ENCODE results near the gene HOXA13.

Gene HOXA13

DNA sequence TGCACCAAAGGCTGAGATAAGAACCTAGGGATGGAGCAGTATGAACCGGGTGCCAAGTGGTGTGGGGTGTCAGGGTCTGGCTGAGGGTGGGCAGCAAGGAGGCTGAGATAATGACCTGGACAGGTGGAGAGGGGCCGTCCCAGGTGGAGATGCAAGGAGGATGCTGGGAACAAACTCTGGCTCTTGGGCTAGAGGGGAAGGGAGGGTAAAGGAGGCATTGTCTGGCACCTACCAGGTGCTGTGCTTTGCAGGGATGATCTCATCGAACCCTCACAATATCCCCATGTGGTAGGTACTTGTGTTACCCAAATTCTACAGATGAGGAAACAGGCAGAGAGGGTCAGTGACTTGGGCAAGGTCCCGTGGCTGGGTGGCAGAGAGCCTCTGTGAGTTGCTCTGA is 19.9 kb upstream of the HOXA13 start:
- TF ChIP-seq, protein P1, sequence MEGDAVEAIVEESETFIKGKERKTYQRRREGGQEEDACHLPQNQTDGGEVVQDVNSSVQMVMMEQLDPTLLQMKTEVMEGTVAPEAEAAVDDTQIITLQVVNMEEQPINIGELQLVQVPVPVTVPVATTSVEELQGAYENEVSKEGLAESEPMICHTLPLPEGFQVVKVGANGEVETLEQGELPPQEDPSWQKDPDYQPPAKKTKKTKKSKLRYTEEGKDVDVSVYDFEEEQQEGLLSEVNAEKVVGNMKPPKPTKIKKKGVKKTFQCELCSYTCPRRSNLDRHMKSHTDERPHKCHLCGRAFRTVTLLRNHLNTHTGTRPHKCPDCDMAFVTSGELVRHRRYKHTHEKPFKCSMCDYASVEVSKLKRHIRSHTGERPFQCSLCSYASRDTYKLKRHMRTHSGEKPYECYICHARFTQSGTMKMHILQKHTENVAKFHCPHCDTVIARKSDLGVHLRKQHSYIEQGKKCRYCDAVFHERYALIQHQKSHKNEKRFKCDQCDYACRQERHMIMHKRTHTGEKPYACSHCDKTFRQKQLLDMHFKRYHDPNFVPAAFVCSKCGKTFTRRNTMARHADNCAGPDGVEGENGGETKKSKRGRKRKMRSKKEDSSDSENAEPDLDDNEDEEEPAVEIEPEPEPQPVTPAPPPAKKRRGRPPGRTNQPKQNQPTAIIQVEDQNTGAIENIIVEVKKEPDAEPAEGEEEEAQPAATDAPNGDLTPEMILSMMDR (IDR thresholded peaks at IDR 0.05; ENCODE audit: insufficient read depth, low read depth, low read length, missing control alignments): no peak
- no peak for DNase-seq (ENCODE audit: low read depth)
- H3K4me3 ChIP-seq (ENCODE audit: low read length): no peak overlapping the region

DNA sequence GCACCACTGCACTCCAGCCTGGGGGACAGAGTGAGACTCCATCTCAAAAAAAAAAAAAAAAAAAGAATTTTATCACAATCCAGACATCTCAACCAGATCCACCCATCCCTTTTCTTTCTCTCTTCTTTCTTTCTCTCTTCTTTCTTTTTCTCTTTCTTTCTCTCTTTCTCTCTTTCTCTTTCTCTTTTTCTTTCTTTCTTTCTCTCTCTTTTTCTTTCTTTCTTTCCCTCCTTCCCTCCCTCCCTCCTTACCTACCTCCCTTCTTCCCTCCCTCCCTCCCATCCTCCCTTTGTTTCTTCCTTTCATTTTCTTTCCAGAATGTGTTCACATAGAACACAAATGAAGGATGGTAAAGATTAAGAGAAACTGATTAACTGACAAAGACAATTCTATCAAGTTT is 18.1 kb upstream of the HOXA13 start:
- TF ChIP-seq, protein P1 (IDR thresholded peaks at IDR 0.05; ENCODE audit: insufficient read depth, low read depth, low read length, missing control alignments): no peak
- H3K4me3 ChIP-seq (ENCODE audit: low read length): no peak overlapping the region
- no peak for DNase-seq (ENCODE audit: low read depth)

DNA sequence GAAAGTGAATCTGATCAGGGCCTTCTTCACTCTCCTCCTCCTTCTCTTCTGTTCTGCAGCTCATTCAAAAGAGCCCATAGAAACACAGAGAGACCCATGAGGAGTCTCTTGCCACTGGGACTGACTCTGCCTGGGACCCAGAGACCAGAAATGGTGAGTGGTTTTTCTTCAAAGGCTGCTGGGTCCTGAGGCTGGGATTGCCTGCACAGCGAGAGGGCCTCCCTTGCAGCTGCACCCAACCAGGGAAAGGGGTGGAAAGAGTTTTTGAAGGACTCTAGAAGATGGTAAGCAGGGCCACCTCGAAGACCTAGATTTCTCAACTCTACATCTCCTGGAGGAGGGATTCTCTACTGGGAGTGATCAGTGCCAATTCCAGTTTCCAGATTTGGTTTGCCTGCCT is 15.5 kb upstream of the HOXA13 start:
- no peak overlapping the region for H3K4me3 ChIP-seq (ENCODE audit: low read length)
- TF ChIP-seq, protein P1 (IDR thresholded peaks at IDR 0.05; ENCODE audit: insufficient read depth, low read depth, low read length, missing control alignments): no peak
- DNase-seq (ENCODE audit: low read depth): no peak

DNA sequence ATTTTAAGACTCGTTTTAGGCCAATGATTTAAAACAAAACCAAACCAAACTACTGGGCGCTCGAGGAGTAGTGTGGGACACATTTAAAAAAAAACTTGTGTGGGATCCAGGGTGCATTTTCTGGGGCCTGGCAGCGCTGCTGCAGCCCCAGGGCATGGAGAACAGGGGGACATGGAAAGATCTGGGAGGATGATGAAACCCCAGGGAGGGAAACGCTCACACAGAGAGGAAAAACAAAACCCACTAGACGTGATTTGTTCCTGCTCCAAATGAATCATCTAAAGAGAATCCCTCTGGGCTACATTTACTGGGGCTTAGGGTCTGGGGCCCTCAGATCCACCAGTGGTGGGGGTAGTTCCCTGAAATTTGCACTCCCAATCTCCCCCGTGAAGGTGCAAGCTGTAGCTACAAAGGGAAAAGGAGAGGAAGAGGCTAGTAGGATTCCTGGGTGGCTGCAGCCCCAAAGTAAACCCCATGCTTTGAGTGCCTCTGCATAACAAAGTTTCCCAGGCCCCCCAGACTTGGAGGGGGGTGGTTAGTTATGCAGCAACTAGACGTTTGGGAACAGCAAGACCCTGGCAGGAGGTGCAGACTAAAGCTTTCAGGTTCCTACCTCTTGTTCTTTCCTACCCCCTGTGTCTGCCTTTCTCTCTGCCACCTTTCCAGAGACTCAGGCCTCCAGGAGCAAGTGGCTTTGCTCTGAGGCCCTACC is 14.5 kb upstream of the HOXA13 start:
- TF ChIP-seq, protein P1 (IDR thresholded peaks at IDR 0.05; ENCODE audit: insufficient read depth, low read depth, low read length, missing control alignments): no peak
- H3K4me3 ChIP-seq (ENCODE audit: low read length): no peak overlapping the region
- DNase-seq (ENCODE audit: low read depth): no peak

DNA sequence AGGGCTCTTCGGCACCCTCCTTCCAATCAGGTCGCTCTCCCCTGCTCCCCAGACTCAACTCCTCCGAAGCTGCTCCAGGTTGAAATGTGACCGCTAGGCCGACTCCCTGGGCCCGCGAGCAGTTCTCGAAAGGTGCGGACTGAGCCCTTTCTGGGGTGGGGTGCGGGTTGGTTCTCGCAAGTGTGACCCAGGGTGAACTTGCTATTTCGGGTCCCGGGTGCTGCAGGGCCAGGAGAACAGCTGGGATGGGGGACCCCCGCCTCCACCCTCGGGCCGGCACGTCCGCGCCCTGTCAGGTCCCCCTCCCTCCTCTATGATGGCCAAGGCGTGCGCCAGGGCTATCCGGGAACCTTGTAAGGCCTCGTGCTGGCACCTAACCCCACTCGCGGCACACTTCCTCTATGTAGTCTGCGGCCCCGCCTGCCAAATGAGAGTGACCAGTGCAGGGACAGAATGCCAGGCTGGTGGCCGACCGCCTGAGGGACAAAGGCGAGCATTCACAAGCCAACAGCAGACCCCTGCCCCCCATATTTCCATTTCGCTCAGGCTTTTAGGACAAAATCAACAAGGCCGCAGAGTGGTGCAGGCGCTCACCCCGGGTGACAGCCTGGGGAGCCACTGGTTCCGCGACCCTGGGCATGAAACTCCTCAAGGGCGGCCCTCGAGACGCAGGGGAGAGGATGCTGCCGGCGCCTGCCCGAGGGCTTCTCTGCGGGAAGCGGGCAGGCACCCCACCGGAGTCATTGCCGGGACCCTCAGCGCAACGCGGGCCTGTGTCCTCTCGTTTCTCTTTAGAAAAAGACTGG is 13.7 kb upstream of the HOXA13 start:
- TF ChIP-seq, protein P1 (IDR thresholded peaks at IDR 0.05; ENCODE audit: insufficient read depth, low read depth, low read length, missing control alignments): no peak
- DNase-seq (ENCODE audit: low read depth): no peak
- H3K4me3 ChIP-seq (ENCODE audit: low read length): no peak overlapping the region

DNA sequence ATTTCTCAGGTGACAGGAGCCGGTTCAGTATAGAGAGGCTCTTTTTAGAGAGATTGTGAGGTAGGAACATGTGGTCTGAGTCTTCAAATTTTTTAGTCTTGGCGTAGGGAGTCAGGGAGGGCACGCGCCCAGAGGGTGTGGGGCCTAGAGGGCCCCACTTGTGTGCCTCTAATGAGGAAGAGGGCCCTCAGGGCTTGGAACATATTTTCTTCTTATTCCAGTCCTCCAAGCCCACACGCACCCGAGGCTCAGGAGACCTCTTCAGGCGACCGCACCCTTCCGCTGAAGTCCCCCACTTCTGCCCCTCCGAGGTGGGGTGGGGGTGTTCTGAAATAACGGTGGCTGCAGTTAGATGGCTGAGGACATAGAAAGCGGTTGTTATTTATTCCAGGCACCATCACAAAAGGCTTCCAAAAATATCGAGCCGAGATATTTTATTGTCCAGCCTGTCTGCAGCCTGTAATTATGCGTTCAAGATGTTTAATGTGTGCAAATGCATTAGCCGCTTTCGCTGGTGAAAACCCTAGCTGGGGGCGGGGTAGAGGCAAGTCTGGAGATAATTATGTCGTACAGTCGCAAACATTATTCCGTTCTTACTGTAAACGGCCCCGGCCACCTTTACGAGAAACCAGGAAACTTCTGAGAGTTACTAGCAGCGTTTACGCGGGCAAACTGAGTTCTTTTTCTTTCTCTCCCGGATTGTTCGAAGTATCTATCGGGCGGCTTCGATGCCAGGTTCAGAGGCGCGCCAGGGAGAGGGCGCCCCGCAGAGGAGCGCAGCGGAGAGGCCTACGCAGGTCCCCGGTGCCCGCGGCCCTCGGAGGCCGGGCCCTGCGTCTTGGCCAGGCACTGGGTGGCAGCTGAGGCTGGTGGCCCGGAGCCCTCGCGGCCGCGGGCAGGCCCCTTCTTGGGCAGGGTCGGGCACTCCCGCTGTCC is 12.9 kb upstream of the HOXA13 start:
- H3K4me3 ChIP-seq (ENCODE audit: low read length): no peak overlapping the region
- no peak for DNase-seq (ENCODE audit: low read depth)
- TF ChIP-seq, protein P1 (IDR thresholded peaks at IDR 0.05; ENCODE audit: insufficient read depth, low read depth, low read length, missing control alignments): no peak
